Measurements from ENCODE around the gene ZNF814.

GRCh38 chr19:57829316-57829715, 59.5 kb downstream of the ZNF814 start:
- no peak for TF ChIP-seq CTCF (IDR thresholded peaks at IDR 0.05)
- no peak for TF ChIP-seq EZH2 (IDR thresholded peaks at IDR 0.05)

All from neural progenitor cell (in vitro differentiated cells).